GM23338 (cell line): ENCODE data around the gene MACF1. TPM values are rescaled to one million over a fixed set of nuclear protein-coding genes. Genes with fewer than 3 reads are reported as not detected.

ENCODE experiments used
- ATAC-seq: fragments of 200-7000 bp; cut with Tn5 transposase; 3 replicates; pipeline ENCODE4 v1.9.1; 2020
- DNase-seq: peaks from one replicate; pipeline ENCODE4 v3.0.0-alpha.2; 2015; ENCODE audit warnings: low spot score
- H2AFZ ChIP-seq: fragments of 200-600 bp; sonication (generic); 2 replicates; pipeline ENCODE4 v1.8.0; 2016; ENCODE audit warnings: antibody characterized with exemption, mild to moderate bottlenecking, moderate library complexity
- H3F3A ChIP-seq: fragments of 200-600 bp; sonication (generic); replicated peaks from 2 replicates; pipeline ENCODE4 v1.8.0; 2017; ENCODE audit warnings: antibody characterized with exemption, mixed run types, low read depth
- H3K27ac ChIP-seq: fragments of 200-600 bp; sonication (generic); 2 replicates; pipeline ENCODE4 v1.6.1; 2016; ENCODE audit warnings: low read depth
- H3K27me3 ChIP-seq: fragments of 200-600 bp; sonication (generic); 2 replicates; pipeline ENCODE4 v1.8.0; 2016; ENCODE audit warnings: mild to moderate bottlenecking, mixed run types, moderate library complexity; ENCODE audit not compliant: insufficient read depth
- H3K36me3 ChIP-seq: fragments of 200-600 bp; sonication (generic); 2 replicates; pipeline ENCODE4 v1.8.0; 2016; ENCODE audit warnings: mild to moderate bottlenecking; ENCODE audit not compliant: insufficient read depth
- H3K4me1 ChIP-seq: fragments of 200-600 bp; sonication (generic); 2 replicates; pipeline ENCODE4 v1.8.0; 2016; ENCODE audit warnings: mild to moderate bottlenecking, moderate library complexity; ENCODE audit not compliant: insufficient read depth
- H3K4me2 ChIP-seq: fragments of 200-600 bp; sonication (generic); 2 replicates; pipeline ENCODE4 v1.7.1; 2017; ENCODE audit warnings: mixed run types
- H3K4me3 ChIP-seq: fragments of 200-600 bp; sonication (generic); 2 replicates; pipeline ENCODE4 v1.6.1; 2016; ENCODE audit warnings: mixed run types
- H3K79me2 ChIP-seq: fragments of 200-600 bp; sonication (generic); replicated peaks from 2 replicates; pipeline ENCODE4 v1.8.0; 2017; ENCODE audit warnings: mild to moderate bottlenecking; ENCODE audit not compliant: insufficient read depth
- H3K9me2 ChIP-seq: fragments of 200-600 bp; sonication (generic); 2 replicates; pipeline ENCODE4 v1.8.0; 2017; ENCODE audit not compliant: insufficient read depth
- H4K20me1 ChIP-seq: fragments of 200-600 bp; sonication (generic); replicated peaks from 2 replicates; pipeline ENCODE4 v1.8.0; 2017; ENCODE audit warnings: mild to moderate bottlenecking; ENCODE audit not compliant: insufficient read depth
- H3K27ac Mint-ChIP-seq: 2 replicates; pipeline ENCODE4 v1.8.0; 2020; ENCODE audit warnings: inconsistent platforms, mild to moderate bottlenecking, moderate library complexity, mixed read lengths
- H3K27me3 Mint-ChIP-seq: 3 replicates; pipeline ENCODE4 v1.8.0; 2022; ENCODE audit warnings: low read depth, mild to moderate bottlenecking, moderate library complexity, mixed read lengths, inconsistent platforms; ENCODE audit not compliant: insufficient read depth, poor library complexity
- H3K36me3 Mint-ChIP-seq: 3 replicates; pipeline ENCODE4 v1.8.0; 2021; ENCODE audit warnings: low read depth, mild to moderate bottlenecking, inconsistent platforms, moderate library complexity, mixed read lengths
- H3K4me1 Mint-ChIP-seq: 3 replicates; pipeline ENCODE4 v1.8.0; 2020; ENCODE audit warnings: mild to moderate bottlenecking, inconsistent platforms, mixed read lengths
- H3K4me3 Mint-ChIP-seq: 3 replicates; pipeline ENCODE4 v1.8.0; 2021; ENCODE audit warnings: moderate library complexity, mild to moderate bottlenecking, inconsistent platforms, mixed read lengths
- H3K9me3 Mint-ChIP-seq: 3 replicates; pipeline ENCODE4 v1.8.0; 2020; ENCODE audit warnings: moderate library complexity, mild to moderate bottlenecking, inconsistent platforms, mixed read lengths
- CREB1 ChIP-seq: fragments of 250-450 bp; sonication (Bioruptor Pico); IDR thresholded peaks from 2 replicates; pipeline ENCODE4 v1.5.0; 2020; ENCODE audit warnings: low read depth, mild to moderate bottlenecking, moderate library complexity
- EZH2 ChIP-seq: fragments of 200-600 bp; sonication (generic); IDR thresholded peaks from one replicate; pipeline ENCODE4 v1.8.0; 2017; ENCODE audit warnings: antibody characterized with exemption, mild to moderate bottlenecking, low read depth; ENCODE audit not compliant: unreplicated experiment
- EZH2phosphoT487 ChIP-seq: fragments of 200-600 bp; sonication (generic); IDR thresholded peaks from one replicate; pipeline ENCODE4 v1.8.1; 2018; ENCODE audit warnings: antibody characterized with exemption; ENCODE audit not compliant: unreplicated experiment
- JUNB ChIP-seq: IDR thresholded peaks from one replicate; pipeline ENCODE4 v1.6.1; 2016; ENCODE audit warnings: antibody characterized with exemption; ENCODE audit not compliant: unreplicated experiment
- ZNF114 ChIP-seq: fragments of 250-450 bp; sonication (Bioruptor Pico); IDR thresholded peaks from 2 replicates; pipeline ENCODE4 v1.5.0; 2020; ENCODE audit warnings: mild to moderate bottlenecking, moderate library complexity
- ZNF331 ChIP-seq: fragments of 250-450 bp; sonication (Bioruptor Pico); IDR thresholded peaks from 2 replicates; pipeline ENCODE4 v1.5.0; 2020; ENCODE audit warnings: low read depth, mild to moderate bottlenecking, moderate library complexity
- polyA plus RNA-seq: library from polyadenylated mRNA; unstranded; fragments of >200 nt; fragmentation: Nextera tagmentation; extraction: Ambion mirVana; gene quantifications from 2 replicates; pipeline ENCODE4 v1.2.1, GENCODE V29; 2016
- total RNA-seq: library from RNA; depleted of rRNA; stranded (reverse); fragments of >200 nt; shearing (Covaris generic); gene quantifications from 2 replicates; pipeline ENCODE4 v1.2.3, GENCODE V29; 2014
- TF ChIP-seq, protein P1 (sequence below): IDR thresholded peaks from 2 replicates; pipeline ENCODE4 v1.6.1; 2016; ENCODE audit warnings: antibody characterized with exemption
- TF ChIP-seq, protein P2 (sequence below), 2 experiments: fragments of 200-600 bp in 1 of 2; sonication (generic) in 1 of 2; conservative IDR thresholded peaks; 2 replicates each; pipeline versions ENCODE4 v1.5.1 to v1.6.1; 2016 to 2017; ENCODE audit warnings: antibody characterized with exemption in 2 of 2, low read depth in 2 of 2, mild to moderate bottlenecking in 2 of 2, moderate library complexity in 1 of 2
- TF ChIP-seq, protein P3 (sequence below): fragments of 250-450 bp; sonication (Bioruptor Pico); IDR thresholded peaks from 2 replicates; pipeline ENCODE4 v1.5.0; 2020; ENCODE audit warnings: mild to moderate bottlenecking, moderate library complexity
- TF ChIP-seq, protein P4 (sequence below): IDR thresholded peaks from one replicate; pipeline ENCODE4 v1.6.1; 2018; ENCODE audit warnings: antibody characterized with exemption; ENCODE audit not compliant: unreplicated experiment

Gene MACF1
- total and polyA plus RNA-seq, 2 experiments from 2014 or later, result 104 to 399 TPM

DNA sequence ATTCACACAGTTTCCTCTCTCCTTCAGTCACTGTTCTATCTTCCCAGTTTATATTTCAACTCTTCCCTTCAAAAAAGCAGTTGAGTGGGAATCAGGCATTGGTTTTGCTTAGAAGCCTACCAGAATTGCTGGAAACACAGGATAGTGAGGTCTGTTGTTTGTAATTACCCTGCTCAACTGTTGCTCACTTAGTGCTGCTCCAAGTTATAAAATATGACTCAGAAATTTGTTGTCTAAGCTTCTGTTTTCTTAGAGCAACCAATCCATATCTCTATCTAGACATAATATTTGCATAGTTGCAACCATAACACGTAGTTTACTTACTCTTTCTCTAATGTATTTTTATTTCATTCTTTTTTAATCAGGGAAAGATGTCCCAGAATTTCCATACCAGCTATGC is 87.9 kb downstream of the MACF1 start:
- peaks cover 87% of the 10 kb centered on the region for H3K36me3 Mint-ChIP-seq
- H3K4me3 ChIP-seq, result no peak overlapping the region
- H3K27me3 Mint-ChIP-seq, result peaks cover 2% of the 10 kb centered on the region
- H3K27ac ChIP-seq, result no peak overlapping the region
- no peak for ATAC-seq
- no peaks in the 10 kb centered on the region for H3K9me3 Mint-ChIP-seq
- H3K36me3 ChIP-seq, result peaks cover 57% of the 10 kb centered on the region
- DNase-seq, result no peak
- peaks cover 7% of the 10 kb centered on the region for H3K79me2 ChIP-seq
- no peak overlapping the region for H3K4me3 Mint-ChIP-seq
- TF ChIP-seq, protein P1, sequence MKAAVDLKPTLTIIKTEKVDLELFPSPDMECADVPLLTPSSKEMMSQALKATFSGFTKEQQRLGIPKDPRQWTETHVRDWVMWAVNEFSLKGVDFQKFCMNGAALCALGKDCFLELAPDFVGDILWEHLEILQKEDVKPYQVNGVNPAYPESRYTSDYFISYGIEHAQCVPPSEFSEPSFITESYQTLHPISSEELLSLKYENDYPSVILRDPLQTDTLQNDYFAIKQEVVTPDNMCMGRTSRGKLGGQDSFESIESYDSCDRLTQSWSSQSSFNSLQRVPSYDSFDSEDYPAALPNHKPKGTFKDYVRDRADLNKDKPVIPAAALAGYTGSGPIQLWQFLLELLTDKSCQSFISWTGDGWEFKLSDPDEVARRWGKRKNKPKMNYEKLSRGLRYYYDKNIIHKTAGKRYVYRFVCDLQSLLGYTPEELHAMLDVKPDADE, result no peak
- TF ChIP-seq, protein P2, sequence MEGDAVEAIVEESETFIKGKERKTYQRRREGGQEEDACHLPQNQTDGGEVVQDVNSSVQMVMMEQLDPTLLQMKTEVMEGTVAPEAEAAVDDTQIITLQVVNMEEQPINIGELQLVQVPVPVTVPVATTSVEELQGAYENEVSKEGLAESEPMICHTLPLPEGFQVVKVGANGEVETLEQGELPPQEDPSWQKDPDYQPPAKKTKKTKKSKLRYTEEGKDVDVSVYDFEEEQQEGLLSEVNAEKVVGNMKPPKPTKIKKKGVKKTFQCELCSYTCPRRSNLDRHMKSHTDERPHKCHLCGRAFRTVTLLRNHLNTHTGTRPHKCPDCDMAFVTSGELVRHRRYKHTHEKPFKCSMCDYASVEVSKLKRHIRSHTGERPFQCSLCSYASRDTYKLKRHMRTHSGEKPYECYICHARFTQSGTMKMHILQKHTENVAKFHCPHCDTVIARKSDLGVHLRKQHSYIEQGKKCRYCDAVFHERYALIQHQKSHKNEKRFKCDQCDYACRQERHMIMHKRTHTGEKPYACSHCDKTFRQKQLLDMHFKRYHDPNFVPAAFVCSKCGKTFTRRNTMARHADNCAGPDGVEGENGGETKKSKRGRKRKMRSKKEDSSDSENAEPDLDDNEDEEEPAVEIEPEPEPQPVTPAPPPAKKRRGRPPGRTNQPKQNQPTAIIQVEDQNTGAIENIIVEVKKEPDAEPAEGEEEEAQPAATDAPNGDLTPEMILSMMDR (conservative IDR thresholded peaks at IDR 0.05; ENCODE audit: low read depth in 2 of 2), result no peak
- TF ChIP-seq, protein P3, sequence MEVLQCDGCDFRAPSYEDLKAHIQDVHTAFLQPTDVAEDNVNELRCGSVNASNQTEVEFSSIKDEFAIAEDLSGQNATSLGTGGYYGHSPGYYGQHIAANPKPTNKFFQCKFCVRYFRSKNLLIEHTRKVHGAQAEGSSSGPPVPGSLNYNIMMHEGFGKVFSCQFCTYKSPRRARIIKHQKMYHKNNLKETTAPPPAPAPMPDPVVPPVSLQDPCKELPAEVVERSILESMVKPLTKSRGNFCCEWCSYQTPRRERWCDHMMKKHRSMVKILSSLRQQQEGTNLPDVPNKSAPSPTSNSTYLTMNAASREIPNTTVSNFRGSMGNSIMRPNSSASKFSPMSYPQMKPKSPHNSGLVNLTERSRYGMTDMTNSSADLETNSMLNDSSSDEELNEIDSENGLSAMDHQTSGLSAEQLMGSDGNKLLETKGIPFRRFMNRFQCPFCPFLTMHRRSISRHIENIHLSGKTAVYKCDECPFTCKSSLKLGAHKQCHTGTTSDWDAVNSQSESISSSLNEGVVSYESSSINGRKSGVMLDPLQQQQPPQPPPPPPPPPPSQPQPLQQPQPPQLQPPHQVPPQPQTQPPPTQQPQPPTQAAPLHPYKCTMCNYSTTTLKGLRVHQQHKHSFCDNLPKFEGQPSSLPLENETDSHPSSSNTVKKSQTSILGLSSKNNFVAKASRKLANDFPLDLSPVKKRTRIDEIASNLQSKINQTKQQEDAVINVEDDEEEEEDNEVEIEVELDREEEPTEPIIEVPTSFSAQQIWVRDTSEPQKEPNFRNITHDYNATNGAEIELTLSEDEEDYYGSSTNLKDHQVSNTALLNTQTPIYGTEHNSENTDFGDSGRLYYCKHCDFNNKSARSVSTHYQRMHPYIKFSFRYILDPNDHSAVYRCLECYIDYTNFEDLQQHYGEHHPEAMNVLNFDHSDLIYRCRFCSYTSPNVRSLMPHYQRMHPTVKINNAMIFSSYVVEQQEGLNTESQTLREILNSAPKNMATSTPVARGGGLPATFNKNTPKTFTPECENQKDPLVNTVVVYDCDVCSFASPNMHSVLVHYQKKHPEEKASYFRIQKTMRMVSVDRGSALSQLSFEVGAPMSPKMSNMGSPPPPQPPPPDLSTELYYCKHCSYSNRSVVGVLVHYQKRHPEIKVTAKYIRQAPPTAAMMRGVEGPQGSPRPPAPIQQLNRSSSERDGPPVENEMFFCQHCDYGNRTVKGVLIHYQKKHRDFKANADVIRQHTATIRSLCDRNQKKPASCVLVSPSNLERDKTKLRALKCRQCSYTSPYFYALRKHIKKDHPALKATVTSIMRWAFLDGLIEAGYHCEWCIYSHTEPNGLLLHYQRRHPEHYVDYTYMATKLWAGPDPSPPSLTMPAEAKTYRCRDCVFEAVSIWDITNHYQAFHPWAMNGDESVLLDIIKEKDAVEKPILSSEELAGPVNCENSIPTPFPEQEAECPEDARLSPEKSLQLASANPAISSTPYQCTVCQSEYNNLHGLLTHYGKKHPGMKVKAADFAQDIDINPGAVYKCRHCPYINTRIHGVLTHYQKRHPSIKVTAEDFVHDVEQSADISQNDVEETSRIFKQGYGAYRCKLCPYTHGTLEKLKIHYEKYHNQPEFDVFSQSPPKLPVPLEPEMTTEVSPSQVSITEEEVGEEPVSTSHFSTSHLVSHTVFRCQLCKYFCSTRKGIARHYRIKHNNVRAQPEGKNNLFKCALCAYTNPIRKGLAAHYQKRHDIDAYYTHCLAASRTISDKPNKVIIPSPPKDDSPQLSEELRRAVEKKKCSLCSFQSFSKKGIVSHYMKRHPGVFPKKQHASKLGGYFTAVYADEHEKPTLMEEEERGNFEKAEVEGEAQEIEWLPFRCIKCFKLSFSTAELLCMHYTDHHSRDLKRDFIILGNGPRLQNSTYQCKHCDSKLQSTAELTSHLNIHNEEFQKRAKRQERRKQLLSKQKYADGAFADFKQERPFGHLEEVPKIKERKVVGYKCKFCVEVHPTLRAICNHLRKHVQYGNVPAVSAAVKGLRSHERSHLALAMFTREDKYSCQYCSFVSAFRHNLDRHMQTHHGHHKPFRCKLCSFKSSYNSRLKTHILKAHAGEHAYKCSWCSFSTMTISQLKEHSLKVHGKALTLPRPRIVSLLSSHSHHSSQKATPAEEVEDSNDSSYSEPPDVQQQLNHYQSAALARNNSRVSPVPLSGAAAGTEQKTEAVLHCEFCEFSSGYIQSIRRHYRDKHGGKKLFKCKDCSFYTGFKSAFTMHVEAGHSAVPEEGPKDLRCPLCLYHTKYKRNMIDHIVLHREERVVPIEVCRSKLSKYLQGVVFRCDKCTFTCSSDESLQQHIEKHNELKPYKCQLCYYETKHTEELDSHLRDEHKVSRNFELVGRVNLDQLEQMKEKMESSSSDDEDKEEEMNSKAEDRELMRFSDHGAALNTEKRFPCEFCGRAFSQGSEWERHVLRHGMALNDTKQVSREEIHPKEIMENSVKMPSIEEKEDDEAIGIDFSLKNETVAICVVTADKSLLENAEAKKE, result no peak
- no peak for TF ChIP-seq CREB1 (CRISPR knock-in tag)
- no peak for TF ChIP-seq EZH2
- no peak for TF ChIP-seq ZNF114 (CRISPR knock-in tag)
- no peak for TF ChIP-seq ZNF331
- no peak for TF ChIP-seq JUNB
- no peak for TF ChIP-seq EZH2phosphoT487
- TF ChIP-seq, protein P4, sequence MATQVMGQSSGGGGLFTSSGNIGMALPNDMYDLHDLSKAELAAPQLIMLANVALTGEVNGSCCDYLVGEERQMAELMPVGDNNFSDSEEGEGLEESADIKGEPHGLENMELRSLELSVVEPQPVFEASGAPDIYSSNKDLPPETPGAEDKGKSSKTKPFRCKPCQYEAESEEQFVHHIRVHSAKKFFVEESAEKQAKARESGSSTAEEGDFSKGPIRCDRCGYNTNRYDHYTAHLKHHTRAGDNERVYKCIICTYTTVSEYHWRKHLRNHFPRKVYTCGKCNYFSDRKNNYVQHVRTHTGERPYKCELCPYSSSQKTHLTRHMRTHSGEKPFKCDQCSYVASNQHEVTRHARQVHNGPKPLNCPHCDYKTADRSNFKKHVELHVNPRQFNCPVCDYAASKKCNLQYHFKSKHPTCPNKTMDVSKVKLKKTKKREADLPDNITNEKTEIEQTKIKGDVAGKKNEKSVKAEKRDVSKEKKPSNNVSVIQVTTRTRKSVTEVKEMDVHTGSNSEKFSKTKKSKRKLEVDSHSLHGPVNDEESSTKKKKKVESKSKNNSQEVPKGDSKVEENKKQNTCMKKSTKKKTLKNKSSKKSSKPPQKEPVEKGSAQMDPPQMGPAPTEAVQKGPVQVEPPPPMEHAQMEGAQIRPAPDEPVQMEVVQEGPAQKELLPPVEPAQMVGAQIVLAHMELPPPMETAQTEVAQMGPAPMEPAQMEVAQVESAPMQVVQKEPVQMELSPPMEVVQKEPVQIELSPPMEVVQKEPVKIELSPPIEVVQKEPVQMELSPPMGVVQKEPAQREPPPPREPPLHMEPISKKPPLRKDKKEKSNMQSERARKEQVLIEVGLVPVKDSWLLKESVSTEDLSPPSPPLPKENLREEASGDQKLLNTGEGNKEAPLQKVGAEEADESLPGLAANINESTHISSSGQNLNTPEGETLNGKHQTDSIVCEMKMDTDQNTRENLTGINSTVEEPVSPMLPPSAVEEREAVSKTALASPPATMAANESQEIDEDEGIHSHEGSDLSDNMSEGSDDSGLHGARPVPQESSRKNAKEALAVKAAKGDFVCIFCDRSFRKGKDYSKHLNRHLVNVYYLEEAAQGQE, result no peak
- H4K20me1 ChIP-seq, result peaks cover 3% of the 10 kb centered on the region; the same call in 1 of the 2 replicates
- H3F3A ChIP-seq, result no peaks in the 10 kb centered on the region
- no peaks in the 10 kb centered on the region for H3K27me3 ChIP-seq
- H3K4me1 Mint-ChIP-seq, result no peaks in the 10 kb centered on the region
- no peaks in the 10 kb centered on the region for H3K9me2 ChIP-seq
- H3K4me2 ChIP-seq, result no peak overlapping the region
- no peak overlapping the region for H3K27ac Mint-ChIP-seq
- H3K4me1 ChIP-seq, result no peaks in the 10 kb centered on the region
- H2AFZ ChIP-seq, result no peak overlapping the region
